HL-60 (cell line): Measurements from ENCODE around the gene CNOT10.

Experiments used
- DNase-seq, 2 experiments: peaks; one replicate each; pipeline ENCODE4 v3.0.0-alpha.2; 2010 to 2020; ENCODE audit warnings: low read depth in 1 of 2, low spot score in 1 of 2
- H3K27ac ChIP-seq: fragments of 250-450 bp; sonication (Bioruptor Pico); replicated peaks from 2 replicates; pipeline ENCODE4 v1.5.1; 2020; ENCODE audit warnings: mild to moderate bottlenecking, moderate library complexity
- H3K27me3 ChIP-seq: fragments of 250-450 bp; sonication (Bioruptor Pico); 2 replicates; pipeline ENCODE4 v1.5.1; 2021; ENCODE audit warnings: mild to moderate bottlenecking, moderate library complexity; ENCODE audit not compliant: insufficient read depth, poor library complexity, severe bottlenecking
- H3K4me3 ChIP-seq: replicated peaks from 2 replicates; pipeline ENCODE4 v1.5.1; 2011; ENCODE audit warnings: mild to moderate bottlenecking, control low read depth, low read length; ENCODE audit not compliant: insufficient read depth
- GABPA ChIP-seq: IDR thresholded peaks from 2 replicates; pipeline ENCODE4 v1.6.1; 2012; ENCODE audit warnings: low read depth
- POLR2AphosphoS5 ChIP-seq: IDR thresholded peaks from 2 replicates; pipeline ENCODE4 v1.6.1; 2012; ENCODE audit warnings: low read depth
- SPI1 ChIP-seq: IDR thresholded peaks from 2 replicates; pipeline ENCODE4 v1.6.1; 2012; ENCODE audit warnings: low read depth, mild to moderate bottlenecking, borderline replicate concordance
- TF ChIP-seq, protein P1 (sequence below): IDR thresholded peaks from 2 replicates; pipeline ENCODE4 v1.6.1; 2012; ENCODE audit warnings: low read depth; ENCODE audit not compliant: insufficient replicate concordance
- TF ChIP-seq, protein P2 (sequence below): IDR thresholded peaks from one replicate; pipeline ENCODE4 v1.5.1; 2011; ENCODE audit warnings: low read length, control low read depth, inconsistent platforms; ENCODE audit not compliant: insufficient read depth

CNOT10 gene

DNA sequence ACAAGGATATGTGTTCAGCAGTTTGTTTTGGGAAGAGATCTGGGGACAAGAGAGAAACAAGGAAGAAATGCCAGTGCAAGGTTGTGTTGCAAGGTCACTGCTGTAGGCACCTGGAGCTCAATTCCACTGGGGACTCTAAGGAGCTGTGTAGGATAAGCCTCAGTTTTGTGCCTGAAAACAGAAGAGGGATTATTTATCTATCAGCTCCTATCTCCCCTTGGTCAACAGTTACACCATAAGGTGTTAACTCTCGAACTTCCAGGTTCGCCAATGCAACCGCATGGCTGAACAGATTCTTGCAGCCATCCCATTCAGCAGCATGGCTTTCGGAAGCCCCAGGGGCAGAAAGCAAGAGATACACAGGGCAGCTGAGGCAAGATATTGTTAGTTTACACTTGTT, 41.6 kb upstream of the CNOT10 start:
- Histone ChIP-seq H3K4me3 (no peak overlapping the region), H3K27me3 (no peaks in the 10 kb centered on the region), H3K27ac (no peak overlapping the region)
- TF ChIP-seq, protein P1, sequence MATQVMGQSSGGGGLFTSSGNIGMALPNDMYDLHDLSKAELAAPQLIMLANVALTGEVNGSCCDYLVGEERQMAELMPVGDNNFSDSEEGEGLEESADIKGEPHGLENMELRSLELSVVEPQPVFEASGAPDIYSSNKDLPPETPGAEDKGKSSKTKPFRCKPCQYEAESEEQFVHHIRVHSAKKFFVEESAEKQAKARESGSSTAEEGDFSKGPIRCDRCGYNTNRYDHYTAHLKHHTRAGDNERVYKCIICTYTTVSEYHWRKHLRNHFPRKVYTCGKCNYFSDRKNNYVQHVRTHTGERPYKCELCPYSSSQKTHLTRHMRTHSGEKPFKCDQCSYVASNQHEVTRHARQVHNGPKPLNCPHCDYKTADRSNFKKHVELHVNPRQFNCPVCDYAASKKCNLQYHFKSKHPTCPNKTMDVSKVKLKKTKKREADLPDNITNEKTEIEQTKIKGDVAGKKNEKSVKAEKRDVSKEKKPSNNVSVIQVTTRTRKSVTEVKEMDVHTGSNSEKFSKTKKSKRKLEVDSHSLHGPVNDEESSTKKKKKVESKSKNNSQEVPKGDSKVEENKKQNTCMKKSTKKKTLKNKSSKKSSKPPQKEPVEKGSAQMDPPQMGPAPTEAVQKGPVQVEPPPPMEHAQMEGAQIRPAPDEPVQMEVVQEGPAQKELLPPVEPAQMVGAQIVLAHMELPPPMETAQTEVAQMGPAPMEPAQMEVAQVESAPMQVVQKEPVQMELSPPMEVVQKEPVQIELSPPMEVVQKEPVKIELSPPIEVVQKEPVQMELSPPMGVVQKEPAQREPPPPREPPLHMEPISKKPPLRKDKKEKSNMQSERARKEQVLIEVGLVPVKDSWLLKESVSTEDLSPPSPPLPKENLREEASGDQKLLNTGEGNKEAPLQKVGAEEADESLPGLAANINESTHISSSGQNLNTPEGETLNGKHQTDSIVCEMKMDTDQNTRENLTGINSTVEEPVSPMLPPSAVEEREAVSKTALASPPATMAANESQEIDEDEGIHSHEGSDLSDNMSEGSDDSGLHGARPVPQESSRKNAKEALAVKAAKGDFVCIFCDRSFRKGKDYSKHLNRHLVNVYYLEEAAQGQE = no peak
- no peak for TF ChIP-seq POLR2AphosphoS5
- no peak for TF ChIP-seq SPI1
- TF ChIP-seq GABPA = no peak
- TF ChIP-seq, protein P2, sequence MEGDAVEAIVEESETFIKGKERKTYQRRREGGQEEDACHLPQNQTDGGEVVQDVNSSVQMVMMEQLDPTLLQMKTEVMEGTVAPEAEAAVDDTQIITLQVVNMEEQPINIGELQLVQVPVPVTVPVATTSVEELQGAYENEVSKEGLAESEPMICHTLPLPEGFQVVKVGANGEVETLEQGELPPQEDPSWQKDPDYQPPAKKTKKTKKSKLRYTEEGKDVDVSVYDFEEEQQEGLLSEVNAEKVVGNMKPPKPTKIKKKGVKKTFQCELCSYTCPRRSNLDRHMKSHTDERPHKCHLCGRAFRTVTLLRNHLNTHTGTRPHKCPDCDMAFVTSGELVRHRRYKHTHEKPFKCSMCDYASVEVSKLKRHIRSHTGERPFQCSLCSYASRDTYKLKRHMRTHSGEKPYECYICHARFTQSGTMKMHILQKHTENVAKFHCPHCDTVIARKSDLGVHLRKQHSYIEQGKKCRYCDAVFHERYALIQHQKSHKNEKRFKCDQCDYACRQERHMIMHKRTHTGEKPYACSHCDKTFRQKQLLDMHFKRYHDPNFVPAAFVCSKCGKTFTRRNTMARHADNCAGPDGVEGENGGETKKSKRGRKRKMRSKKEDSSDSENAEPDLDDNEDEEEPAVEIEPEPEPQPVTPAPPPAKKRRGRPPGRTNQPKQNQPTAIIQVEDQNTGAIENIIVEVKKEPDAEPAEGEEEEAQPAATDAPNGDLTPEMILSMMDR = no peak
- no peak for DNase-seq

DNA sequence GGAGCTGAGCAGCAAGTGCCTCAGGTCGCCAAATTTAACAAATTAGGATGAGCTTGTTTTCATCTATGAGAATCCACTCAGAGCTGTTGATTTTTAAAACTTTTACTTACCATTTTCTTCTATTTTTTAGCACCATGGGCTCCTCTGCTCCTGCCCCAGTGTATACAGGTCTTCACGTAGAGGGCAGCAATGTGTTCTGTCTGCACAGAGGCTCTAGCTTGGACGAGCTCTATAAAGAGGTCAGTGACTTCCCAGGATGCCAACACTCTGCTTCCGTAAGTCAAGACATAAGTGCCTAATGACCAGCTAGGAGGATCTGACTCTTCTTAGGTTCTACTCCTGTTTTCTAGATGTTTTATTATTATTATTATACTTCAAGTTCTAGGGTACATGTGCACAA, 41.2 kb upstream of the CNOT10 start:
- TF ChIP-seq GABPA (no peak), POLR2AphosphoS5 (no peak), SPI1 (no peak)
- TF ChIP-seq, protein P1 = no peak
- TF ChIP-seq, protein P2 = no peak
- no peak overlapping the region for H3K4me3 ChIP-seq
- H3K27me3 ChIP-seq = no peaks in the 10 kb centered on the region
- no peak overlapping the region for H3K27ac ChIP-seq
- DNase-seq = no peak

DNA sequence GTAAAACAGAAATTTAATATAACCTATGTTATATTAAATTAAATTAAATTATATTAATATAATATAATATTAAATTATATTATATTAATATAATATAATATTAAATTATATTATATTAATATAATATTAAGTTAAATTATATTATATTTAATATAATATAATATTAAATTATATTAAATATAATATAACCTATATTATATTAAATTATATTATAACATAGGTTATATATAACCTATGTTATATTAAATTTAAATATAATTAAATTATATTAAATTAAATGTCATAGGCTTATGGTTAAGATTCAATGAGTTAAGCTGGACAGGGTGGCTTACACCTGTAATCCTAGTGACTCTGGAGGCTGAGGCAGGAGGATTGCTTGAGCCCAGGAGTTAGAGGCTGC, 40.6 kb upstream of the CNOT10 start:
- no peak for TF ChIP-seq POLR2AphosphoS5
- no peak for TF ChIP-seq SPI1
- TF ChIP-seq, protein P2 = no peak
- no peak for TF ChIP-seq GABPA
- TF ChIP-seq, protein P1 = no peak

More for the DNA sequence above, 40.6 kb upstream of the CNOT10 start:
- H3K27ac ChIP-seq = no peak overlapping the region
- no peaks in the 10 kb centered on the region for H3K27me3 ChIP-seq
- no peak for DNase-seq
- no peak overlapping the region for H3K4me3 ChIP-seq
